IMR-90 (cell line): ENCODE data around the gene ADORA2A. TPM values are rescaled to one million over a fixed set of nuclear protein-coding genes. Genes with fewer than 3 reads are reported as not detected.

ENCODE experiments used
- ATAC-seq: fragments of 200-7000 bp; cut with Tn5 transposase; 2 replicates; pipeline ENCODE4 v1.9.1; 2020; ENCODE audit warnings: low read depth, mild to moderate bottlenecking, moderate library complexity
- BruUV-seq: library from RNA; stranded (reverse); fragments of 400-500 nt; replicated peaks from 2 replicates; lab custom pipeline; 2021; lab: Mats Ljungman, UMichigan
- CTCF ChIA-PET: fragments of 300-600 bp; formaldehyde crosslinking; extraction: SDS; loops from one replicate; lab custom pipeline; 2021; ENCODE audit warnings: antibody characterized with exemption; lab: Yijun Ruan, JAX
- POLR2A ChIA-PET: fragments of 300-600 bp; sonication (Branson Sonifier 250); formaldehyde crosslinking; loops from one replicate; lab custom pipeline; 2022; ENCODE audit warnings: antibody characterized with exemption; ENCODE audit not compliant: unreplicated experiment; lab: Charles Lee
- DNase-seq: peaks from one replicate; pipeline ENCODE4 v3.0.0; 2013
- H2AFZ ChIP-seq: replicated peaks from 2 replicates; pipeline ENCODE3; 2013; ENCODE audit warnings: low read length, mild to moderate bottlenecking; ENCODE audit not compliant: poor library complexity
- H2AK5ac ChIP-seq: 2 replicates; pipeline ENCODE4 v1.6.1; 2013; ENCODE audit warnings: low read depth, low read length, inconsistent platforms
- H2AK9ac ChIP-seq: replicated peaks from 2 replicates; pipeline ENCODE3; 2013; ENCODE audit warnings: mild to moderate bottlenecking, low read depth, low read length, moderate library complexity; ENCODE audit not compliant: poor library complexity
- H2BK120ac ChIP-seq: 2 replicates; pipeline ENCODE4 v1.6.1; 2013; ENCODE audit warnings: low read depth, low read length, inconsistent platforms
- H2BK15ac ChIP-seq: 3 replicates; pipeline ENCODE4 v1.6.1; 2013; ENCODE audit warnings: low read depth, low read length, inconsistent platforms
- H2BK20ac ChIP-seq: 2 replicates; pipeline ENCODE4 v1.6.1; 2013; ENCODE audit warnings: low read depth, mild to moderate bottlenecking, inconsistent platforms, low read length, moderate library complexity
- H2BK5ac ChIP-seq: 2 replicates; pipeline ENCODE4 v1.6.1; 2013; ENCODE audit warnings: mild to moderate bottlenecking, low read depth, low read length, inconsistent platforms; ENCODE audit not compliant: poor library complexity, severe bottlenecking
- H3K14ac ChIP-seq: replicated peaks from 2 replicates; pipeline ENCODE4 v1.6.1; 2013; ENCODE audit warnings: low read depth, low read length, inconsistent platforms
- H3K18ac ChIP-seq: 2 replicates; pipeline ENCODE4 v1.6.1; 2013; ENCODE audit warnings: low read depth, low read length, control low read depth
- H3K23ac ChIP-seq: 2 replicates; pipeline ENCODE4 v1.6.1; 2013; ENCODE audit warnings: low read depth, low read length, inconsistent platforms
- H3K27ac ChIP-seq: 2 replicates; pipeline ENCODE4 v1.5.1; 2013; ENCODE audit warnings: mild to moderate bottlenecking, control low read depth, low read length; ENCODE audit not compliant: insufficient read depth
- H3K27me3 ChIP-seq: 2 replicates; pipeline ENCODE4 v1.6.1; 2013; ENCODE audit warnings: low read length; ENCODE audit not compliant: control insufficient read depth, insufficient read depth
- H3K36me3 ChIP-seq: 2 replicates; pipeline ENCODE4 v1.6.1; 2013; ENCODE audit warnings: low read length, mixed read lengths; ENCODE audit not compliant: control insufficient read depth, insufficient read depth
- H3K4ac ChIP-seq: 2 replicates; pipeline ENCODE4 v1.6.1; 2013; ENCODE audit warnings: low read depth, low read length, inconsistent platforms
- H3K4me1 ChIP-seq: 2 replicates; pipeline ENCODE4 v1.6.1; 2013; ENCODE audit warnings: low read length, mixed read lengths; ENCODE audit not compliant: control insufficient read depth, insufficient read depth
- H3K4me2 ChIP-seq: 2 replicates; pipeline ENCODE4 v1.6.1; 2013; ENCODE audit warnings: low read depth, mild to moderate bottlenecking, control low read depth, low read length, moderate library complexity
- H3K4me3 ChIP-seq: 2 replicates; pipeline ENCODE4 v1.5.1; 2013; ENCODE audit warnings: low read depth, mild to moderate bottlenecking, control low read depth, low read length, moderate library complexity; ENCODE audit not compliant: insufficient read depth
- H3K56ac ChIP-seq: 2 replicates; pipeline ENCODE4 v1.6.1; 2013; ENCODE audit warnings: low read length, inconsistent platforms; ENCODE audit not compliant: insufficient read depth; ENCODE audit errors: extremely low read depth
- H3K79me1 ChIP-seq, 2 experiments: 2 replicates each; pipeline ENCODE4 v1.6.1; 2013; ENCODE audit warnings: low read length in 2 of 2, inconsistent platforms in 1 of 2, low read depth in 1 of 2
- H3K9ac ChIP-seq: 2 replicates; pipeline ENCODE4 v1.6.1; 2013; ENCODE audit warnings: low read depth, low read length, control low read depth
- H3K9me1 ChIP-seq: 2 replicates; pipeline ENCODE4 v1.6.1; 2013; ENCODE audit warnings: low read length, inconsistent platforms; ENCODE audit not compliant: insufficient read depth
- H3K9me3 ChIP-seq: 2 replicates; pipeline ENCODE4 v1.6.1; 2013; ENCODE audit warnings: low read length; ENCODE audit not compliant: control insufficient read depth, insufficient read depth
- H4K20me1 ChIP-seq: 2 replicates; pipeline ENCODE4 v1.6.1; 2013; ENCODE audit warnings: low read length, inconsistent platforms; ENCODE audit not compliant: insufficient read depth
- H4K5ac ChIP-seq: 2 replicates; pipeline ENCODE4 v1.6.1; 2013; ENCODE audit warnings: mild to moderate bottlenecking, low read depth, low read length, control low read depth
- H4K8ac ChIP-seq, 2 experiments: 2 replicates each; pipeline ENCODE4 v1.6.1; 2013; ENCODE audit warnings: low read depth in 2 of 2, low read length in 2 of 2, control low read depth in 1 of 2, inconsistent platforms in 1 of 2
- H4K91ac ChIP-seq: 2 replicates; pipeline ENCODE4 v1.6.1; 2013; ENCODE audit warnings: low read depth, low read length, inconsistent platforms; ENCODE audit not compliant: insufficient read depth
- BHLHE40 ChIP-seq: fragments of 150-350 bp; IDR thresholded peaks from 2 replicates; pipeline ENCODE4 v1.6.1; 2016; ENCODE audit warnings: mild to moderate bottlenecking, low read depth, low read length
- CEBPB ChIP-seq: IDR thresholded peaks from 2 replicates; pipeline ENCODE4 v1.6.1; 2012; ENCODE audit warnings: low read depth, low read length, improper control_type of control experiment
- MAFK ChIP-seq: IDR thresholded peaks from 2 replicates; pipeline ENCODE4 v1.6.1; 2012; ENCODE audit warnings: low read depth, low read length, improper control_type of control experiment
- MAZ ChIP-seq: IDR thresholded peaks from 2 replicates; pipeline ENCODE4 v1.6.1; 2012; ENCODE audit warnings: low read depth, mild to moderate bottlenecking, low read length, improper control_type of control experiment, moderate library complexity, borderline replicate concordance
- MXI1 ChIP-seq: IDR thresholded peaks from 2 replicates; pipeline ENCODE4 v1.6.1; 2012; ENCODE audit warnings: low read depth, mild to moderate bottlenecking, low read length, moderate library complexity, borderline replicate concordance
- NFE2L2 ChIP-seq: fragments of 150-350 bp; IDR thresholded peaks from 2 replicates; pipeline ENCODE4 v1.6.1; 2016; ENCODE audit warnings: low read depth, mild to moderate bottlenecking, low read length
- POLR2A ChIP-seq: IDR thresholded peaks from 2 replicates; pipeline ENCODE4 v1.6.1; 2012; ENCODE audit warnings: mild to moderate bottlenecking, low read depth, low read length
- RAD21 ChIP-seq: IDR thresholded peaks from 2 replicates; pipeline ENCODE4 v1.6.1; 2012; ENCODE audit warnings: low read length, improper control_type of control experiment
- RCOR1 ChIP-seq: IDR thresholded peaks from 2 replicates; pipeline ENCODE4 v1.6.1; 2012; ENCODE audit warnings: mild to moderate bottlenecking, low read length, improper control_type of control experiment; ENCODE audit not compliant: insufficient replicate concordance
- RFX5 ChIP-seq: IDR thresholded peaks from 2 replicates; pipeline ENCODE4 v1.8.0; 2012; ENCODE audit warnings: low read depth, mild to moderate bottlenecking, low read length, moderate library complexity
- SMC3 ChIP-seq: fragments of 150-350 bp; IDR thresholded peaks from 2 replicates; pipeline ENCODE4 v1.6.1; 2016; ENCODE audit warnings: low read depth, mild to moderate bottlenecking, antibody characterized with exemption, low read length, moderate library complexity
- WGBS, 2 experiments: methylation state at CpG; one replicate each; pipeline versions ENCODE4 v1.1.5 to v1.1.7; 2013; ENCODE audit warnings: missing lambda C conversion rate in 2 of 2; ENCODE audit not compliant: insufficient read length in 1 of 2; ENCODE audit errors: extremely low coverage in 2 of 2; 5-methylcytosine and 5-hydroxymethylcytosine counted together
- dilution Hi-C: fragments of 300-500 bp; cut with HindIII; formaldehyde crosslinking; loops from one replicate; pipeline ENCODE4 v1.14.3; 2018; ENCODE audit warnings: low sequenced_read_pairs; ENCODE audit not compliant: unreplicated experiment
- in situ Hi-C: fragments of 300-500 bp; cut with MboI; formaldehyde crosslinking; loops from 3 replicates; pipeline ENCODE4 v1.14.3; 2019; ENCODE audit warnings: low sequenced_read_pairs, inconsistent platforms, mixed read lengths
- intact Hi-C: fragments of 100-400 bp; cut with micrococcal nuclease; formaldehyde crosslinking; loops from 2 replicates; pipeline ENCODE4 v1.10.0; 2022
- polyA plus RNA-seq, 3 experiments: library from polyadenylated mRNA; depleted of rRNA; stranded (reverse); fragments of >200 nt; gene quantifications; 2 replicates each; pipeline ENCODE4 v1.2.3, GENCODE V29; 2012; ENCODE audit warnings: low replicate concordance in 1 of 3
- total RNA-seq: library from RNA; depleted of rRNA; stranded (reverse); fragments of >200 nt; gene quantifications from 2 replicates; pipeline ENCODE4 v1.2.3, GENCODE V29; 2012
- TF ChIP-seq, protein P1 (sequence below): fragments of 150-350 bp; IDR thresholded peaks from 2 replicates; pipeline ENCODE4 v1.6.1; 2017; ENCODE audit warnings: mild to moderate bottlenecking, antibody characterized with exemption, low read length, low read depth
- TF ChIP-seq, protein P2 (sequence below): conservative IDR thresholded peaks from 2 replicates; pipeline ENCODE4 v1.5.1; 2012; ENCODE audit warnings: mild to moderate bottlenecking, low read depth, low read length, improper control_type of control experiment
- TF ChIP-seq, protein P3 (sequence below): fragments of 150-350 bp; IDR thresholded peaks from 2 replicates; pipeline ENCODE4 v1.6.1; 2016; ENCODE audit warnings: low read depth, mild to moderate bottlenecking, low read length, moderate library complexity, borderline replicate concordance

The ADORA2A gene
- total and polyA plus RNA-seq, 2 of the 4 experiments (the other 2 are of a cell fraction) = 0.36 to 1.1 TPM

DNA sequence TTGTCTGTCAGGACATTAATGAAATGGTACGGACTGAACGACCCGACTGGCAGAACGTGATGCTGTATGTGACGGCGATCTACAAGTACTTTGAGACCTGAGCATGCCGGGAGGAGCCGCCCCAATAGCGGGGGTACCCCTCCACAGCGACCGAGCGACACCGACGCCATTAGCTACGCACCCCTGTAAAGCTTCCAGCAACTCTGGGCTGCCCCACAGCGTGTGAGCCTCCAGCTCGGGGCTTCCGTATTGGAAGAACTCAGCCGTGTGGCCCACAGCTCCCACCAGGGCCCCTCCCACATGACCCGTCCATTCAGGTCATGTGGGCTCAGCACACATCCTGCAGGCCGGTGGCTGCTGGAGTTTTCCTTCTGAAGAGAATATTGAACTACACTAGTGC, 12.9 kb upstream of the ADORA2A start:
- peaks cover 25% of the 10 kb centered on the region for H3K4me1 ChIP-seq

More for the DNA sequence above, 12.9 kb upstream of the ADORA2A start:
- H3K4me3 ChIP-seq = no peak overlapping the region
- no peak overlapping the region for H3K18ac ChIP-seq
- H2BK15ac ChIP-seq = no peak overlapping the region
- no TSS peak for BruUV-seq
- no peak overlapping the region for H2BK20ac ChIP-seq
- H3K56ac ChIP-seq = no peak overlapping the region
- no peak overlapping the region for H3K23ac ChIP-seq
- no peak overlapping the region for H2AK5ac ChIP-seq
- H2BK120ac ChIP-seq = no peak overlapping the region
- no peak for ATAC-seq
- H2AK9ac ChIP-seq = peak overlapping the region; percentile 86
- H4K91ac ChIP-seq = no peak overlapping the region
- peak overlapping the region; percentile 63; the same call in 1 of the 2 replicates for H3K27ac ChIP-seq
- peaks cover 17% of the 10 kb centered on the region for H4K20me1 ChIP-seq
- H2BK5ac ChIP-seq = no peak overlapping the region
- H3K79me1 ChIP-seq = peaks cover 17 to 36% of the 10 kb centered on the region in 2 experiments
- in situ Hi-C loops (no loop called here), dilution Hi-C loops (no loop called here), intact Hi-C loops (no loop called here)
- no peak overlapping the region for H3K4me2 ChIP-seq
- peaks cover 15% of the 10 kb centered on the region; the same call in 1 of the 2 replicates for H3K36me3 ChIP-seq
- WGBS, 2 experiments = 93% methylated on average over 19 of the region's 21 CpGs; no CpG with 5 or more reads in 1 of the 2 experiments
- ChIA-PET POLR2A (no interaction called here), CTCF (interaction anchor here (2.2 kb wide), 1 partner anchor 15 kb away, joined by 5 read pairs; no protein-coding TSS in a partner anchor)
- no peak overlapping the region for H4K5ac ChIP-seq
- DNase-seq = no peak
- no peak overlapping the region for H3K14ac ChIP-seq
- H3K27me3 ChIP-seq = no peaks in the 10 kb centered on the region
- H3K9me3 ChIP-seq = no peaks in the 10 kb centered on the region
- no peak overlapping the region for H2AFZ ChIP-seq
- H3K9me1 ChIP-seq = peaks cover 34% of the 10 kb centered on the region
- H4K8ac ChIP-seq = no peak overlapping the region
- no peak overlapping the region for H3K4ac ChIP-seq
- no peak for TF ChIP-seq MXI1
- no peak for TF ChIP-seq MAZ
- TF ChIP-seq NFE2L2 = no peak
- no peak for TF ChIP-seq CEBPB
- TF ChIP-seq RCOR1 = no peak
- TF ChIP-seq, protein P1, sequence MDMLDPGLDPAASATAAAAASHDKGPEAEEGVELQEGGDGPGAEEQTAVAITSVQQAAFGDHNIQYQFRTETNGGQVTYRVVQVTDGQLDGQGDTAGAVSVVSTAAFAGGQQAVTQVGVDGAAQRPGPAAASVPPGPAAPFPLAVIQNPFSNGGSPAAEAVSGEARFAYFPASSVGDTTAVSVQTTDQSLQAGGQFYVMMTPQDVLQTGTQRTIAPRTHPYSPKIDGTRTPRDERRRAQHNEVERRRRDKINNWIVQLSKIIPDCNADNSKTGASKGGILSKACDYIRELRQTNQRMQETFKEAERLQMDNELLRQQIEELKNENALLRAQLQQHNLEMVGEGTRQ = no peak
- TF ChIP-seq BHLHE40 = no peak
- no peak for TF ChIP-seq RAD21
- no peak for TF ChIP-seq POLR2A
- TF ChIP-seq, protein P2, sequence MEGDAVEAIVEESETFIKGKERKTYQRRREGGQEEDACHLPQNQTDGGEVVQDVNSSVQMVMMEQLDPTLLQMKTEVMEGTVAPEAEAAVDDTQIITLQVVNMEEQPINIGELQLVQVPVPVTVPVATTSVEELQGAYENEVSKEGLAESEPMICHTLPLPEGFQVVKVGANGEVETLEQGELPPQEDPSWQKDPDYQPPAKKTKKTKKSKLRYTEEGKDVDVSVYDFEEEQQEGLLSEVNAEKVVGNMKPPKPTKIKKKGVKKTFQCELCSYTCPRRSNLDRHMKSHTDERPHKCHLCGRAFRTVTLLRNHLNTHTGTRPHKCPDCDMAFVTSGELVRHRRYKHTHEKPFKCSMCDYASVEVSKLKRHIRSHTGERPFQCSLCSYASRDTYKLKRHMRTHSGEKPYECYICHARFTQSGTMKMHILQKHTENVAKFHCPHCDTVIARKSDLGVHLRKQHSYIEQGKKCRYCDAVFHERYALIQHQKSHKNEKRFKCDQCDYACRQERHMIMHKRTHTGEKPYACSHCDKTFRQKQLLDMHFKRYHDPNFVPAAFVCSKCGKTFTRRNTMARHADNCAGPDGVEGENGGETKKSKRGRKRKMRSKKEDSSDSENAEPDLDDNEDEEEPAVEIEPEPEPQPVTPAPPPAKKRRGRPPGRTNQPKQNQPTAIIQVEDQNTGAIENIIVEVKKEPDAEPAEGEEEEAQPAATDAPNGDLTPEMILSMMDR = no peak
- TF ChIP-seq, protein P3, sequence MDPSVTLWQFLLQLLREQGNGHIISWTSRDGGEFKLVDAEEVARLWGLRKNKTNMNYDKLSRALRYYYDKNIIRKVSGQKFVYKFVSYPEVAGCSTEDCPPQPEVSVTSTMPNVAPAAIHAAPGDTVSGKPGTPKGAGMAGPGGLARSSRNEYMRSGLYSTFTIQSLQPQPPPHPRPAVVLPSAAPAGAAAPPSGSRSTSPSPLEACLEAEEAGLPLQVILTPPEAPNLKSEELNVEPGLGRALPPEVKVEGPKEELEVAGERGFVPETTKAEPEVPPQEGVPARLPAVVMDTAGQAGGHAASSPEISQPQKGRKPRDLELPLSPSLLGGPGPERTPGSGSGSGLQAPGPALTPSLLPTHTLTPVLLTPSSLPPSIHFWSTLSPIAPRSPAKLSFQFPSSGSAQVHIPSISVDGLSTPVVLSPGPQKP = no peak
- TF ChIP-seq RFX5 = no peak
- no peak for TF ChIP-seq SMC3
- no peak for TF ChIP-seq MAFK
- no peak overlapping the region for H3K9ac ChIP-seq
